ENCODE data around the gene ICE2. TPM values are rescaled to one million over a fixed set of nuclear protein-coding genes. Genes with fewer than 3 reads are reported as not detected.

ICE2 gene
- total RNA-seq, 1 experiment from 2014 or later: 62.8 TPM

DNA sequence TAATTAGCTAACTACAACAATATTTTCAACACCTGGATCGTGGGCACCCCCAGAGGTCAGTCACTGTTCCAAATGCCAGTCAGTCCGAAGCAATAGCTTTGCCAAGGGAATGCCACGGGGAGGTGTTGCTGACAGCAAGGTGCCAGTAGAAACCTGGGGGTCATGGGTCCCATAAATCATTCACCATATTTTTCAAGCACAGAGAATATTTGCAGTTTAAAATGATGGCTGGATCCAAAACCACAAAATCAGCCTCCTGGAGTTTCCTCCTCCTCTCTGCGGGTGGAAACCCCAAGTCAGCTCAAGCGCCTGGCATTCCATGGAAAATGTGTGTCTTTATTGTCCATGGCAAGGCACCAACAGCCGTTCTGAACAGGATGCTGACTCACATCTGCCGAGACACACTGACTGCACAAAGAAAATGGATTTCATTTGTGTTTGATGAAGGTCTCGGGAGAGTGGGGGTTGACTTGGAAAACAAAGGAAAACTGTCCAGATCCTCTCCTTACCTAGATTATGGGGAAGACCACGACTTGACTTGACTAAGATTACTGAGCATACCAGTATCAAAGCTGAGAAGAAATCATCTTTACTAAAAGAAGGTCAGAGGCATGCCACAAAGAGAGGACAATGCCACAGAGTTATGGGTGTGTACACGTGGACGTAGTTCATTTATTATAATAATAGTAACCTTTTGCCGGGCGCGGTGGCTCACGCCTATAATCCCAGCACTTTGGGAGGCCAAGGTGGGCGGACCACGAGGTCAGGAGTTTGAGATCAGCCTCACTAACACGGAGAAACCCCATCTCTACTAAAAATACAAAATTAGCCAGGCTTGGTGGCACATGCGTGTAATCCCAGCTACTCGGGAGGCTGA lies 107.5 kb downstream of the ICE2 start:
- intact Hi-C loops (cut with micrococcal nuclease): loop anchor here (5.0 kb wide), 1 partner anchor 106 kb away; the partner anchor contains the start of gene ICE2
- Histone ChIP-seq H3K4me2 (ENCODE audit: low read length) (peak overlapping the region; percentile 65), H3K36me3 (ENCODE audit: control insufficient read depth in 1 of 2, insufficient read depth in 2 of 2, low read length in 2 of 2) (peaks cover 6 to 45% of the 10 kb centered on the region in 2 experiments; a peak in 3 of 4 replicates), H3K27ac (ENCODE audit: low read depth, low read length) (peak overlapping the region; percentile 93), H3K27me3 (ENCODE audit: insufficient read depth, low read length) (no peaks in the 10 kb centered on the region), H3K4me3 (replicated peaks in 1 of 2; ENCODE audit: low read depth in 1 of 2, low read length in 2 of 2) (peak overlapping the region; percentile 11 to 19; a peak in 2 of 4 replicates), H2AFZ (ENCODE audit: low read depth, low read length, poor library complexity, severe bottlenecking) (no peak overlapping the region), H3K9ac (ENCODE audit: low read length) (peak overlapping the region; percentile 63), H3K4me1 (ENCODE audit: control insufficient read depth in 1 of 2, insufficient read depth in 2 of 2, low read length in 2 of 2) (peaks cover 73 to 83% of the 10 kb centered on the region in 2 experiments), H3K9me3 (ENCODE audit: control insufficient read depth in 1 of 2, insufficient read depth in 1 of 2, low read depth in 1 of 2, low read length in 2 of 2) (no peaks in the 10 kb centered on the region), H4K20me1 (ENCODE audit: insufficient read depth) (no peaks in the 10 kb centered on the region), H3K9me2 (ENCODE audit: insufficient read depth) (no peaks in the 10 kb centered on the region), H3K79me2 (ENCODE audit: insufficient read depth, low read length) (peaks cover 82% of the 10 kb centered on the region)
- DNase-seq (ENCODE audit: low read depth, low spot score) (peak; percentile 97), ATAC-seq (peak; percentile 55)
- CTCF ChIA-PET: interaction anchor here (1.4 kb wide), 1 partner anchor 149 kb away, joined by 4 read pairs; no protein-coding TSS in a partner anchor
- POLR2A ChIA-PET: interaction anchor here (1.7 to 8.0 kb wide), 4 partner anchors 9 to 26 kb away, joined by 5 to 70 read pairs (median 27); partner anchors contain the start of gene ANXA2
- BruUV-seq (replicated peaks): no TSS peak
- RAD21 ChIA-PET (ENCODE audit: low non-redundant PET in 1 of 2, low total read pairs in 2 of 2, uncharacterized antibody in 2 of 2, unreplicated experiment in 2 of 2): no interaction called here
- TF ChIP-seq SP1 (IDR thresholded peaks at IDR 0.05; ENCODE audit: low read depth): peak; percentile 99
- TF ChIP-seq, protein P1, sequence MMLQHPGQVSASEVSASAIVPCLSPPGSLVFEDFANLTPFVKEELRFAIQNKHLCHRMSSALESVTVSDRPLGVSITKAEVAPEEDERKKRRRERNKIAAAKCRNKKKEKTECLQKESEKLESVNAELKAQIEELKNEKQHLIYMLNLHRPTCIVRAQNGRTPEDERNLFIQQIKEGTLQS (IDR thresholded peaks at IDR 0.05): peak; percentile 77
- TF ChIP-seq EZH2 (IDR thresholded peaks at IDR 0.05): no peak
- TF ChIP-seq ELF1 (IDR thresholded peaks at IDR 0.05; ENCODE audit: borderline replicate concordance, low read depth): no peak
- TF ChIP-seq CEBPB (IDR thresholded peaks at IDR 0.05; ENCODE audit: low read depth): peak; percentile 89
- TF ChIP-seq SRF (IDR thresholded peaks at IDR 0.05; ENCODE audit: low read depth): peak; percentile 69
- TF ChIP-seq JUND (IDR thresholded peaks at IDR 0.05): peak; percentile 100
- TF ChIP-seq, protein P2, sequence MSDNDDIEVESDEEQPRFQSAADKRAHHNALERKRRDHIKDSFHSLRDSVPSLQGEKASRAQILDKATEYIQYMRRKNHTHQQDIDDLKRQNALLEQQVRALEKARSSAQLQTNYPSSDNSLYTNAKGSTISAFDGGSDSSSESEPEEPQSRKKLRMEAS (IDR thresholded peaks at IDR 0.05): peak; percentile 84
- TF ChIP-seq TCF7L2 (IDR thresholded peaks at IDR 0.05; ENCODE audit: borderline replicate concordance, extremely low read depth, insufficient read depth, insufficient read length): peak; percentile 94
- TF ChIP-seq EZH2phosphoT487 (IDR thresholded peaks at IDR 0.05; ENCODE audit: borderline replicate concordance): no peak
- no peak for TF ChIP-seq ZNF274 (IDR thresholded peaks at IDR 0.05; ENCODE audit: low read depth, low read length)
- no peak for TF ChIP-seq ZFX (IDR thresholded peaks at IDR 0.05)
- TF ChIP-seq YY1 (IDR thresholded peaks at IDR 0.05; ENCODE audit: extremely low read depth, insufficient replicate concordance, low read depth, low read length): peak; percentile 60
- TF ChIP-seq POLR2A (IDR thresholded peaks at IDR 0.05; ENCODE audit: borderline replicate concordance, extremely low read depth, insufficient read depth, insufficient read length): no peak
- peak; percentile 96 for TF ChIP-seq SIN3A (IDR thresholded peaks at IDR 0.05; ENCODE audit: low read depth)
- TF ChIP-seq, protein P3, sequence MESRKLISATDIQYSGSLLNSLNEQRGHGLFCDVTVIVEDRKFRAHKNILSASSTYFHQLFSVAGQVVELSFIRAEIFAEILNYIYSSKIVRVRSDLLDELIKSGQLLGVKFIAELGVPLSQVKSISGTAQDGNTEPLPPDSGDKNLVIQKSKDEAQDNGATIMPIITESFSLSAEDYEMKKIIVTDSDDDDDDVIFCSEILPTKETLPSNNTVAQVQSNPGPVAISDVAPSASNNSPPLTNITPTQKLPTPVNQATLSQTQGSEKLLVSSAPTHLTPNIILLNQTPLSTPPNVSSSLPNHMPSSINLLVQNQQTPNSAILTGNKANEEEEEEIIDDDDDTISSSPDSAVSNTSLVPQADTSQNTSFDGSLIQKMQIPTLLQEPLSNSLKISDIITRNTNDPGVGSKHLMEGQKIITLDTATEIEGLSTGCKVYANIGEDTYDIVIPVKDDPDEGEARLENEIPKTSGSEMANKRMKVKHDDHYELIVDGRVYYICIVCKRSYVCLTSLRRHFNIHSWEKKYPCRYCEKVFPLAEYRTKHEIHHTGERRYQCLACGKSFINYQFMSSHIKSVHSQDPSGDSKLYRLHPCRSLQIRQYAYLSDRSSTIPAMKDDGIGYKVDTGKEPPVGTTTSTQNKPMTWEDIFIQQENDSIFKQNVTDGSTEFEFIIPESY (IDR thresholded peaks at IDR 0.05; ENCODE audit: extremely low read depth, insufficient replicate concordance, low read length): no peak
- peak; percentile 91 for TF ChIP-seq CBX3 (IDR thresholded peaks at IDR 0.05; ENCODE audit: low read depth)
- TF ChIP-seq, protein P4, sequence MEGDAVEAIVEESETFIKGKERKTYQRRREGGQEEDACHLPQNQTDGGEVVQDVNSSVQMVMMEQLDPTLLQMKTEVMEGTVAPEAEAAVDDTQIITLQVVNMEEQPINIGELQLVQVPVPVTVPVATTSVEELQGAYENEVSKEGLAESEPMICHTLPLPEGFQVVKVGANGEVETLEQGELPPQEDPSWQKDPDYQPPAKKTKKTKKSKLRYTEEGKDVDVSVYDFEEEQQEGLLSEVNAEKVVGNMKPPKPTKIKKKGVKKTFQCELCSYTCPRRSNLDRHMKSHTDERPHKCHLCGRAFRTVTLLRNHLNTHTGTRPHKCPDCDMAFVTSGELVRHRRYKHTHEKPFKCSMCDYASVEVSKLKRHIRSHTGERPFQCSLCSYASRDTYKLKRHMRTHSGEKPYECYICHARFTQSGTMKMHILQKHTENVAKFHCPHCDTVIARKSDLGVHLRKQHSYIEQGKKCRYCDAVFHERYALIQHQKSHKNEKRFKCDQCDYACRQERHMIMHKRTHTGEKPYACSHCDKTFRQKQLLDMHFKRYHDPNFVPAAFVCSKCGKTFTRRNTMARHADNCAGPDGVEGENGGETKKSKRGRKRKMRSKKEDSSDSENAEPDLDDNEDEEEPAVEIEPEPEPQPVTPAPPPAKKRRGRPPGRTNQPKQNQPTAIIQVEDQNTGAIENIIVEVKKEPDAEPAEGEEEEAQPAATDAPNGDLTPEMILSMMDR (IDR thresholded peaks at IDR 0.05 in 2 of 3, conservative IDR thresholded peaks at IDR 0.05 in 1 of 3; ENCODE audit: borderline replicate concordance in 1 of 3, insufficient read depth in 1 of 3, low read depth in 2 of 3, low read length in 2 of 3): peak in 1 of 3 experiments; percentile 22; a peak in 1 of 6 replicates

All from HCT116 (cell line).